ENCODE measurements around the gene NIN.
A peak's percentile ranks its signal among the peaks of the same experiment; 100 is the strongest.

Gene NIN

GRCh38 chr14:50785457-50786063 is 45.4 kb downstream of the NIN start:
- DNase-seq, result peak in 1 of 2 experiments; percentile 46

GRCh38 chr14:50784683-50785456 is 46.1 kb downstream of the NIN start:
- peak; percentile 73 to 87 for DNase-seq

DNA sequence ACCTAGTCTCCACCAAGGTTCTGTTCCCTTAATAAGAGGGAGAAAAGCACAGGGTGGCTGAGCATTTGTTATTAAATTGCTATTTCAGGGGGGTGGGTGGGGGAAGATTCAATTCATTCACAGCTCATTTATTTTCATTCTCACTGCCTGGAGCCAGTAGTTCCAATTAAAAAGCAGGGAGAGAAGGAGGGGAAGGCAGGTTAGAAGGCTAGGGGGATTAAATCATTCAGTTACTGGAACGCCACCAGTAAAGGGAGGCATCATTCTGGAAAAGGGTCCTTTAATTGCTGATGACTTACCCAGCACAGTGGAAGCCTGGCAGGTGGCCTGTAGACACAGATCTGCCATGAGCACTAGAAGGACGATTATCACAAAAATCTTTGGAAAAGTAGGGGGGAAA is 47.4 kb downstream of the NIN start:
- peak; percentile 54 to 73 for DNase-seq

- DNase-seq, result no peak
These were observed 50.6 kb downstream of the NIN start for GRCh38 chr14:50780393-50780792.

GRCh38 chr14:50778721-50779483 is 52.1 kb downstream of the NIN start:
- no peak for DNase-seq

DNA sequence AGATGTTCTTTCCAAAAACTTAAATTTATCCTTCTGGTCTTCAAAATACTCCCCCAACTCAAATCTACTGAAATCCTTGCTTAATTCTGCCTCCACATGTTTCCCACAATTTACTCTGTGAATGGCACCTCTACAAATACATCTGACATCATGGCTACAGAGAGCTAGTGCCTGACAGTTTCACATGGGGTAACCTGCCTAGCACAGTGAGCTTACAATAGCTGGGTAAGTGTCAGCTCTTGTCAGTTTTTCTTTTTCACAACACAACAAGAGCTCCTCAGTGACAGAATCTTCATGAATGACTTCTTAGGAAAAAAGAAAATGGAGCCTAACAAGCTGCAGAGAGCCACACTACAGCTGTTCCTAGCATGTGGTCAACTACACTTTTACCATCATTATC is 54.4 kb downstream of the NIN start:
- DNase-seq, result no peak

- DNase-seq, result no peak
These were observed 55.6 kb downstream of the NIN start for GRCh38 chr14:50775357-50775756.

GRCh38 chr14:50774542-50775267 is 56.3 kb downstream of the NIN start:
- DNase-seq, result no peak

DNA sequence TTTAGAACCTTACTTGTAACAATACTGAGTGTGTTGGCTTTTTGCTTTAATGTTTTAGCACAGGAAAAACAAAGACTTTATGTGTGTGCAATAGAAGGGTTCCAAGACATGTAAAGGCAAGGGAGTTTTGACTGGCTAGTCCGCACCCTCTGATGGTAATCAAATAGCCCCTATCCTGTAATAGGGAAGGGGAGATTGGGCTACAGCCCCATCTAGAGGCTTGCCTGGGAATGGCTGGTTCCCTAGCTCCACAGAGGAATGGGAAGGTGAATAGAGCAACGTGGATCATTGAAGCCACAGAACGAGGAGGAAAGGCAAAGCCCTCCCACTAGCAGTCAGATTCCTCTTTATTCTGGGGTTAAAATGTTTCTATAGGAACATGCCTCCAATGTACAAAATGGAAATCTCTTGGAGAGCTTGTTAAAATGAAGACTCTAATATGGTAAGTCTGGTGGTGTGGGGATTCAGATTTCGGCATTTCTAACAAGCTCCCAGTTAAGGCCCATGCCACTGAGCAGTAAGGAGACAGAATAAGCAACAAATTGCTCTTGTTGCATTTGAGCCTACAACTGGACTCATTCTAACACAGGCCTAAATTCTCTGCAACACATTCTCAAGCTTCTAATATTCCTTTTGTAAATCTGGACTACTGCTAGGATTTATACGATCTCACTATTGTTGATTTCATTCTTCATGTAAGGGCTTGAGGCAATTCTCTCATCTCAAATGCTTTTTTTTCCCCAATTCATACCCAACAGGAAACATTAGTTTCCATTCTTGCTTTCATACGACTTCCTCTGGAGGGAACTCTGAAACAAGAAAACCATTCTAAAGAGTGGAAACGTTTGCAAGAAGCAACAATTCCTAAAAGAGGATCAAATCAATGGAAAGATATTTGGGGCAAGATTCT is 57.1 kb downstream of the NIN start:
- DNase-seq, result peak; percentile 43 to 83

DNA sequence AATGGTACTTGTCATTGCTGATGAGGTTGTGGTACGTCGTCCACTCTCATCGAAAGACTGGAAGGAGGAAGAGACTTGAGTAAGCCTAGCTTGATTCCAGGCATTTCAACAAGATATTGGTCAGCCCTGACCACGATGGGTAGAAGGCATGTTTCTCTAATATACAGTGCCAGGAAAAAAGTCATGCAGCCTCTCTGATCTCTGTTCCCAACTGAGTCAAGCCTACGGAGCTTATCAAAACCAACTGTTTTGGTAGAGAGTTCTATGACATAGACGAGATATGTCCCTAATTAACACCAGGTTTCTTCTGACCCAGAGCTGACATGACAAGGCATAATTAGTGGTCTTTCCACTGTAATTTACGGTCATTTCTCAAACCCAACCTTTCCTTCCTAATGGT is 58.5 kb downstream of the NIN start:
- DNase-seq, result no peak

DNA sequence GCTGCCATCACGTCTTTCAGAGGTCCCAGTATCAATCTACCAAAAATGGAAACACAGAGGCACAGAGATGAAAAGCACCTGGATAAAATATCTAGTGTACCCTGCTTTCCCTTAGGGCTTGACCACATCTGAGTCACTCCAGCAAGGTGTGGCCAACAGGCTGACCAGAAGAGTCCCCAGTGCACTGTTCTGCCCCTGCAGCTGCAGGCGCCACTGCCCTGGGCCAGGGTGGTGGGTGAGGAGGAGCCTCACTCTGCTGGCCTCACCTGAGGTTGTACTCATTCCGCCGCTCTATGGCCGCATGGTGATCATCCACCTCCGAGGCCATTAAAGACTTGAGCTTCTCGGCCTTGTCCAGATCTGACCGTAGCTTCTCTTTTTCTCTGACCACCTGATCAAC is 60.4 kb downstream of the NIN start:
- no peak for DNase-seq

- DNase-seq, result no peak
These were observed 61.0 kb downstream of the NIN start for GRCh38 chr14:50769863-50770500.

- DNase-seq, result no peak
These were observed 62.3 kb downstream of the NIN start for GRCh38 chr14:50768680-50769079.

DNA sequence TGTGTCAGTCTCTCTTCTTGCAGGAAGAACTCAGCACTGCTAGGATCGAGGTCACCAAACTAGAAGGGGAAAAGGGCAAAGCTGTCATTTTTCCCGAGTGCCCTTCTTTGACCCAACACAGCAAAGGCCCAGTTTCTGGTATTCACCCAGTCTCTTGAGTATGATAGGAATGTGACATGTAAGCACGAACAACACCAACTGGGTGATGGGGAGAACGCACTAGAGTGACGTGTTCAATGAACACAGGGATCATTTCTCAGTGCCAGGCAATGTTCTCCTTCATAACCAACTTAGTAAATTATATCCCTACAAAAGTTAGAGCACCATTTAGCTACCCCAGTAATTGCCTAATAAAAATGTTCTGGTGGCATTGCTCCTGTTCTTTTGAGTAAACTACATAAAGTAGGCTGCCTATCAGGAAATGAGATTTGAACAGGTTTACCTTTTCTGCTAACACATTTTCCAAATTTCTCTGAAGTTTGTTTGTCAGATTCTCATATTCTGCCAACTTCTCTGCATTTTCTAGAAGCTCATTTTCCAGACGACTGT is 64.5 kb downstream of the NIN start:
- no peak for DNase-seq

GRCh38 chr14:50763382-50764007 is 67.5 kb downstream of the NIN start:
- no peak for DNase-seq

DNA sequence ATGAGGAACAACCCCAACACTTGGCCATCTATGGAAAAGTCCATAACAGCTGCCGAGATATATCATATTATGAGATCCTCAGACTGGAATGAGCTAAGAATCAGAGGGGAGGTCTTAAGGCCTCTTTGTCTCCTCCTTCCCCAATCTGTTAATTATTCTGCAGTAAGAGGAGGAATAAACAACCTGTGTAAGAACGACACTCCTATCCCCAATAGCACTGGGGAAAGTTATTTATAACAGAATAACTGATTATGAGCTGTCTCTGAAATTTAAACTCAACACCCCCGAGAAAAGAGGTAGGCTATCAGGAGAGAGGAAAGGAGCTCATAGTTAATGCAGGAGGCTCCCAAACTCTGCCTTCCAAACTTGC is 68.0 kb downstream of the NIN start:
- no peak for DNase-seq

DNA sequence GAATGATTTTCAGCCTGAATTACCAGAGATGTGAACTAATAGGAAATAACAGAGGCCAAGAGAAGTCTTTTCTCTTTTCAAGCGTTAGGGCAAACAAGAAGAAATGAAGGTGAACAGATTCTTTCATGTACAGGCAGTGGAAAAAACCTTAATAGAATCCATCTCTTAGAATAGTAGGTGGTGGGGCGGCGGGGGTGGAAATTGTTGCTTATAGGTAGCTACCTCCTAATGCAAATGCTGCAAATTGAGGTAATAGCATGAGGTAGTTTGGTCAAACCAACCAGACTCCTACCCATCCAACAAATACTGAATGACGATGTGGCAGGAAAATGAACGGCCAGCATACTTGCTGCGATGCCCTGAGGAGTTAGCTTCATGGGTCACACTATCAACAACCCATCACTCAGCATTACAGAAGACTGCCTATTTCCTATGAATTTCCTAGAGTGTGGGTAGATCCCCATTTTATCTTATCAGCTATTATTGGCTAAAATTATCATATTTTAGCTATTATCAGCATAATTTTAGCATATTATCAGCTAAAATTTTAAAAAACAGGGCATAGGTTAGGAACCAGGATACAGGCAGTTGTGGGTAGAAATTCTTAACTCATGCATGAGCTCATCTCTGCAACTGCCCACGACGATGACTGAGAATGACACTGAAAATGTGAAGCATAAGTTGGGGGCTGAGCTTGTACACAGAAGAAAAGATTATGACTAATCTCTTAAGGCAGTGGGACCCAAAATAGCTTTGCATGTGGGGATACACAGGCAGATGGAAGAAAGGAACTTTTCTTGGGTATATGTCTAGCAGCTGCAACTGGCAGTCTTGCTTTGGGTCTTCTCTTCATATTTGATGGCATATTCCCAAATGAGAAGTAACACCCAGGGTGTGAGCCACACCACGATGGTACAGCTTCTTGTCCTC is 68.7 kb downstream of the NIN start:
- no peak for DNase-seq

- DNase-seq, result no peak
These were observed 71.0 kb downstream of the NIN start for GRCh38 chr14:50759800-50760543.

DNA sequence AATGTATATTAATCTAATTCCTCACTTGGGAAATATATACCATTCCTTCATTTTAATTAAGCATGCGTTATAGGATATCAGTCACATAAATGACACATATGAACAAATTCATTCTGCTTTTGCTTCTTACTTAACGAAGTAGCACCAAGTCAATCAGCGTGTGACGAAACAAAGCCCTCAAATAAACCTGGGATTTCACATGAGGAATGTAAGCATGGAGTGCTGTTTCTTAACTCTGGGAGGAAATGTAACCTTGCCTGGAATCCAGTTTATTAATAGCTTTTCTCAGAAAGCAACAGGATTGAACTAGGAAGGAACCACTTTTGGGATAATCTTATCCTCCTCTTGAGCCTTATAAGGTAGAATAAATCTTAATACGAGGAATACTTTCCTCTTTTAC is 72.0 kb downstream of the NIN start:
- DNase-seq, result no peak
